Gastrocnemius medialis (tissue), 4 donors: ENCODE results near the gene MEIS1. TPM values are rescaled to one million over a fixed set of nuclear protein-coding genes. Genes with fewer than 3 reads are reported as not detected.

Source experiments
- ATAC-seq, 2 donors: fragments of 150-250 bp; one replicate each; pipeline ENCODE4 v1.9.1; 2016
- DNase-seq, 2 donors: peaks; one replicate each; pipeline ENCODE4 v3.0.0-alpha.2; 2019
- H3K27ac ChIP-seq, 4 donors: fragments of 200-600 bp; sonication (generic); 1 replicate in 1 of 4; 2 replicates in 3 of 4; pipeline ENCODE4 v1.5.1; 2016 to 2018; ENCODE audit warnings: mild to moderate bottlenecking in 2 of 4, moderate library complexity in 1 of 4
- H3K27me3 ChIP-seq, 3 donors: fragments of 200-600 bp; sonication (generic) in 2 of 3; 1 replicate in 1 of 3; 2 replicates in 2 of 3; pipeline versions ENCODE4 v1.5.1 to v1.6.0; 2016 to 2019; ENCODE audit warnings: mild to moderate bottlenecking in 1 of 3, moderate library complexity in 1 of 3
- H3K36me3 ChIP-seq, 2 donors: fragments of 200-600 bp; sonication (generic) in 1 of 2; one replicate each; pipeline ENCODE4 v1.5.1; 2017 to 2018
- H3K4me1 ChIP-seq, 2 donors: fragments of 200-600 bp; sonication (generic) in 1 of 2; one replicate each; pipeline ENCODE4 v1.5.1; 2016 to 2017; ENCODE audit warnings: mild to moderate bottlenecking in 2 of 2
- H3K4me3 ChIP-seq, 4 donors: fragments of 200-600 bp; sonication (generic) in 3 of 4; 1 replicate in 1 of 4; 2 replicates in 3 of 4; pipeline ENCODE4 v1.5.1; 2016 to 2019; ENCODE audit warnings: mild to moderate bottlenecking in 2 of 4
- H3K9me3 ChIP-seq, 3 donors: fragments of 200-600 bp; sonication (generic) in 2 of 3; 1 replicate in 1 of 3; 2 replicates in 2 of 3; pipeline ENCODE4 v1.5.1; 2016 to 2019
- POLR2A ChIP-seq, 2 donors: fragments of 450-650 bp; IDR thresholded peaks; one replicate each; pipeline ENCODE4 v1.6.1; 2017; ENCODE audit warnings: antibody characterized with exemption in 2 of 2, mild to moderate bottlenecking in 2 of 2, moderate library complexity in 2 of 2
- in situ Hi-C, 4 donors: fragments of 200-750 bp; cut with MboI; loops; one replicate each; pipeline versions ENCODE4 v1.15.0 to v1.8.0; 2017; ENCODE audit warnings: low sequenced_read_pairs in 4 of 4
- intact Hi-C: fragments of 100-400 bp; cut with DNase I; formaldehyde crosslinking; loops from one replicate; pipeline ENCODE4 v1.15.1; 2023; ENCODE audit warnings: low total_unique reads
- total RNA-seq, 4 donors: library from RNA; depleted of rRNA; stranded (reverse); fragments of >200 nt; gene quantifications; one replicate each; pipeline versions ENCODE4 v1.1.0 to v1.2.3, GENCODE V29; 2016
- TF ChIP-seq, protein P1 (sequence below), 5 experiments: fragments of 450-650 bp in 3 of 5; fragments of 200-600 bp in 2 of 5; sonication (generic) in 2 of 5; IDR thresholded peaks in 4 of 5; conservative IDR thresholded peaks in 1 of 5; 1 replicate in 4 of 5; 2 replicates in 1 of 5; pipeline ENCODE4 v1.5.1; 2016 to 2019; ENCODE audit warnings: antibody characterized with exemption in 5 of 5, mild to moderate bottlenecking in 3 of 5, moderate library complexity in 3 of 5

Gene MEIS1
- total RNA-seq, 4 donors from 2014 or later = 1.3 to 8.2 (median 2.0) TPM

DNA sequence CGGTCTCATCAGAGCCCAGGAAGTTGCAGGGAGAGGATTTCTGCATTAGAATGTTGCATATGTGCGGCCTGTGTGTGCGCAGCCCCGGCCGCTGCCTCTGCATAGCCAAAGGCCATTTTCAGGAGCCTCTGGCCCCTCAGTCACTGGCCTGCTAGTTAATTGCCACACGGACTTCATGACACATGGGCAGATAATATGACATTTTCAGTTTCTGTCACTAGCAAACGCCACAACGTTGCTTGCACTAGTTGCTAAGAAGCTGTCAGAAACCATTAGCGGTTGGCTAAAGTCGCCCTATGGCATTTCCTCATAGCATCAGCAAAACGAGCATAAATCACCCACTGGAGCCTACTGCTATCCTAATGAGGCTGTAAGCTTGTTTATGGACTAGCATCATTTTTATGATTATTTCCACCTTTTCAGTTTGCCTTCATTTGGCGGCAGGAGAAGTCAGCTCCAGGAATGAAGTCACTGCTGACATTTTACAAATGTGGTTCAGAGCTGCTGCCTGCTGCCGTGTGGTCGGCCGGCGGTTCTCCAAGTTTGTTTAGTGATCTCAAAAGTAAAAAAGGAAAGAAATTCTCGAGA is 73.7 kb downstream of the MEIS1 start:
- in situ Hi-C loops (no loop called here), intact Hi-C loops (no loop called here)
- no peak for DNase-seq
- no peak for TF ChIP-seq POLR2A (IDR thresholded peaks at IDR 0.05)
- TF ChIP-seq, protein P1, sequence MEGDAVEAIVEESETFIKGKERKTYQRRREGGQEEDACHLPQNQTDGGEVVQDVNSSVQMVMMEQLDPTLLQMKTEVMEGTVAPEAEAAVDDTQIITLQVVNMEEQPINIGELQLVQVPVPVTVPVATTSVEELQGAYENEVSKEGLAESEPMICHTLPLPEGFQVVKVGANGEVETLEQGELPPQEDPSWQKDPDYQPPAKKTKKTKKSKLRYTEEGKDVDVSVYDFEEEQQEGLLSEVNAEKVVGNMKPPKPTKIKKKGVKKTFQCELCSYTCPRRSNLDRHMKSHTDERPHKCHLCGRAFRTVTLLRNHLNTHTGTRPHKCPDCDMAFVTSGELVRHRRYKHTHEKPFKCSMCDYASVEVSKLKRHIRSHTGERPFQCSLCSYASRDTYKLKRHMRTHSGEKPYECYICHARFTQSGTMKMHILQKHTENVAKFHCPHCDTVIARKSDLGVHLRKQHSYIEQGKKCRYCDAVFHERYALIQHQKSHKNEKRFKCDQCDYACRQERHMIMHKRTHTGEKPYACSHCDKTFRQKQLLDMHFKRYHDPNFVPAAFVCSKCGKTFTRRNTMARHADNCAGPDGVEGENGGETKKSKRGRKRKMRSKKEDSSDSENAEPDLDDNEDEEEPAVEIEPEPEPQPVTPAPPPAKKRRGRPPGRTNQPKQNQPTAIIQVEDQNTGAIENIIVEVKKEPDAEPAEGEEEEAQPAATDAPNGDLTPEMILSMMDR (IDR thresholded peaks at IDR 0.05 in 4 of 5, conservative IDR thresholded peaks at IDR 0.05 in 1 of 5) = no peak
- H3K27me3 ChIP-seq = no peaks in the 10 kb centered on the region
- ATAC-seq = no peak
- no peak overlapping the region for H3K27ac ChIP-seq
- no peaks in the 10 kb centered on the region for H3K9me3 ChIP-seq
- peaks cover 11 to 17% of the 10 kb centered on the region in 2 donors for H3K4me1 ChIP-seq
- no peak overlapping the region for H3K4me3 ChIP-seq
- H3K36me3 ChIP-seq = no peaks in the 10 kb centered on the region

DNA sequence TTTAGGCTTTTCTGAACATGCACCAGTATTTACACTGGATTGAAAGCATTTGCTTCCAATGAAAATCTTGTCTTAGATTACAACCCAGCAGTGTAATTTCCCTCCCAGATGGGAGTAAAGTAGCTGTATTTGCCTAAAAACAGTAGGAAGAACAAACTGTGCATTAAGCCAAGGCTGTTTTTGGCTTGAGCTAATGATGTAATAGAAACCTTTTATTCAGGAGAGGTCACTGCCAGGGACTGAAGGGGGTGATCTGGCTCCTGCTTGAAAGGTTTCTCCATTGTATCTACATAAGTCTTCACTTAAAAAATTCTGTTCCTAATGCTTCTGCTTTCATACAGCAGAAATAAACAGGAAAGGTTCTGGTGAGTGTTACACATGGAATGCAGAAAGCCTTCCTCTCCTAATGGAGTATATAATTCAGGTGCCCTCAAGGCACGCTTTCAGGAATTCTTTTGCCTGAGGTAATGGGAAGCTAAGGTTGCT is 74.4 kb downstream of the MEIS1 start:
- DNase-seq (no peak), ATAC-seq (no peak)
- Histone ChIP-seq H3K27ac (no peak overlapping the region), H3K36me3 (no peaks in the 10 kb centered on the region), H3K4me1 (peaks cover 11 to 17% of the 10 kb centered on the region in 2 donors), H3K4me3 (no peak overlapping the region), H3K27me3 (no peaks in the 10 kb centered on the region), H3K9me3 (no peaks in the 10 kb centered on the region)
- TF ChIP-seq, protein P1 (IDR thresholded peaks at IDR 0.05 in 4 of 5, conservative IDR thresholded peaks at IDR 0.05 in 1 of 5) = no peak
- no peak for TF ChIP-seq POLR2A (IDR thresholded peaks at IDR 0.05)
- intact Hi-C loops (no loop called here), in situ Hi-C loops (no loop called here)

DNA sequence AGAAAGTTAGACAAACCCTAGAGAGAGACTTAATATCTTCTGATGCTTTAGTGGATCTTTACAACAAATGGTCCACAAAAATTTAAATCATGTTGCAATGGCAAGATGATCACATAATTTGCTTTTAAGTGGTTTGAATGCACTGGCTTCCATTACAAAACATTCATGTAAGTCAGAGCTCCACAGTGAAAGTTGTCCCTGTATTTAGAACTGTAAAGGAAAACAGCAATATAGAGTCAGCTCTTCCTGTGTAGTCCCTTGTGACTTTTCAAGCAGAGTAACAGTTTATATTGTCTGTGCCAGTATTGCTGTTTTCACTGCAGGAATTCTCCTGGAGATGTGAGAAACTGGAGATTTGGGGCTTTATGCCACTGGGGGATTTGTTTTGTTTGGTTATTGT is 77.7 kb downstream of the MEIS1 start:
- no peak for TF ChIP-seq POLR2A (IDR thresholded peaks at IDR 0.05)
- H3K36me3 ChIP-seq = no peaks in the 10 kb centered on the region
- no peak for ATAC-seq
- H3K27ac ChIP-seq = no peak overlapping the region
- intact Hi-C loops (no loop called here), in situ Hi-C loops (no loop called here)
- DNase-seq = no peak
- peaks cover 6 to 10% of the 10 kb centered on the region in 2 donors for H3K4me1 ChIP-seq
- no peak overlapping the region for H3K4me3 ChIP-seq
- H3K27me3 ChIP-seq = no peaks in the 10 kb centered on the region
- H3K9me3 ChIP-seq = no peaks in the 10 kb centered on the region

DNA sequence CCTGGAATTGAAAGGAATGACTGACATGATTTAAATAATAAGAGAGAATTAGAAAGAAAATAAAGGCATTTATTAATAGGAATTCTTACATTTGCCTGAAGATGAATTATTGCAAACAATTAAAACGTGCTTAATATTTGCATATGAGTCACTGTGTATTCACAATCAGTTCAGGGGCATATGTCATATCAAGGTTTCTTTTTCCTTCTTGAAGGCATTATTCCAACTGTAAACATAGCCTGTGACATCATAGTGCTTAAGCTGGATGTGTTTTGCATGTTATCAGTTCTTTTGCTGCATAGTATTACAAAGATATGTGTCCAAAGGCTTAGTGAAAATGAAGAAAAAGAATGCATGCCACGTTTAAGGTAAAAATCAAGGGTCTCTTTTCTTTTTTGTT is 80.8 kb downstream of the MEIS1 start:
- Histone ChIP-seq H3K27ac (no peak overlapping the region), H3K36me3 (no peaks in the 10 kb centered on the region), H3K4me1 (no peaks in the 10 kb centered on the region), H3K9me3 (no peaks in the 10 kb centered on the region), H3K4me3 (no peak overlapping the region), H3K27me3 (no peaks in the 10 kb centered on the region)
- ATAC-seq (no peak), DNase-seq (no peak)
- in situ Hi-C loops (no loop called here), intact Hi-C loops (no loop called here)
- no peak for TF ChIP-seq POLR2A (IDR thresholded peaks at IDR 0.05)
- TF ChIP-seq, protein P1 (IDR thresholded peaks at IDR 0.05 in 4 of 5, conservative IDR thresholded peaks at IDR 0.05 in 1 of 5) = no peak

DNA sequence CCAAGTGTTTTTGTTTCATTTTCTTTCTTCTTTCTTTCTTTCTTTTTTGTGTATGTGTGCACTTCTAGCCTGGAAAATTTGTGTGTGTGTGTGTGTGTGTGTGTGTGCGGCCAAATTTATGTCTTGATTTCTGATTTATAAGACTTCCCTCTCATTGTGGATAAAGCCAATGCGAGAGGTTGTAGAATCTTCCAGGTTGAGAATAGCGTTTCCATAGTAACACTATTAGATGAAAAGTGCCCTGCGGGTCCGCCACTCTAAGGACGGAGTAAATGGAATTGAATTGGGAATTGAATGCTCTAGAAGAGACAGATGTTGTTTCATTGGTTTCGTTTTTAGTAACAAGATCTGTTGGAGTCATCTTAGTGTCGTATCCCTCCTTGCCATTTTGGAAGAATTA is 81.6 kb downstream of the MEIS1 start:
- in situ Hi-C loops = no loop called here
- no peak for TF ChIP-seq POLR2A (IDR thresholded peaks at IDR 0.05)
- TF ChIP-seq, protein P1 (IDR thresholded peaks at IDR 0.05 in 4 of 5, conservative IDR thresholded peaks at IDR 0.05 in 1 of 5) = no peak
- H3K4me1 ChIP-seq = no peaks in the 10 kb centered on the region

More for the DNA sequence above, 81.6 kb downstream of the MEIS1 start:
- intact Hi-C loops = no loop called here
- DNase-seq = no peak
- Histone ChIP-seq H3K4me3 (no peak overlapping the region), H3K27ac (no peak overlapping the region), H3K27me3 (no peaks in the 10 kb centered on the region), H3K36me3 (no peaks in the 10 kb centered on the region), H3K9me3 (no peaks in the 10 kb centered on the region)
- ATAC-seq = no peak
